Urothelium cell line (cell line): ENCODE results near the gene RFX8.
A peak's percentile ranks its signal among the peaks of the same experiment; 100 is the strongest.
"Not testable (repeated sequence)": the region's sequence is repeated elsewhere in the genome, so short reads cannot be mapped to it uniquely, and the experiment has no call there.

Experiments used
- DNase-seq: peaks from one replicate; pipeline ENCODE4 v3.0.0; 2011; ENCODE audit warnings: low spot score, mixed read lengths
- FAIRE-seq: peaks from 2 replicates; lab custom pipeline; 2011; peaks lifted over from hg19 to GRCh38; lab: Jason Lieb, UNC

RFX8 gene

DNA sequence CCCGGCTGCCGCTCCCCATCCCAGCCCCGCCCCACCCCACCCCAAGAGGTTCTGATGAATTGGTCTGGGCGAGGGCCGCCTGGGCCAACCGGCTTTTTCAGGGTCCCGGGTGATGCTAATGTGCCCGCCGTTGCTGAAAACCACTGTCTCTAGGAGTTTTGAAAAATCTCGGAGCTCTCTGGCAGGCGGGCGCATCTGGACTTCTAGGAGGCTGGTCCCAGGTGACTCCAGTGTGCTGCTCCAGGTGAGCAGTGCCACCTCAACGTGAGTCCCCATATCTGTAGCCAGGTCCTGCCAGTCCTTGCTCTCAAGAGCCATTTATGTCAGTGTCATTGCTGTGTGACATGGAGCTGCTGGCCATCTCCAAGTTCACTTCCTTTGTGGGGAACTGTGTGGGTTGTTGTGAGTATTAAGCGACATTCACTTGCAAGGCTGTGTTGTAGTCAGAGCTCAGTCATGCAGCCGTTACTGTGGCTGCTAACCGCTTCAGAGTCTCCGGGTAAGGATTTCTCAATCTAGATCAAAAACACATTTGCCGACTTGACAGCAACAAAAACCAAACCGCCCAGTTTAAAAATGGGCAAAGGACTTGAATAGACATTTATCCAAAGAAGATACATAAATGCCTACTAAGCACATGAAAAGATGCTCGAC is at the start of gene RFX8:
Gene RFX8, minus strand, starts transcription at position 382 of the 654 bp plus-strand sequence. CDS start 8,264 bp downstream, outside the sequence.
- FAIRE-seq (no peak), DNase-seq (peak; percentile 50)

DNA sequence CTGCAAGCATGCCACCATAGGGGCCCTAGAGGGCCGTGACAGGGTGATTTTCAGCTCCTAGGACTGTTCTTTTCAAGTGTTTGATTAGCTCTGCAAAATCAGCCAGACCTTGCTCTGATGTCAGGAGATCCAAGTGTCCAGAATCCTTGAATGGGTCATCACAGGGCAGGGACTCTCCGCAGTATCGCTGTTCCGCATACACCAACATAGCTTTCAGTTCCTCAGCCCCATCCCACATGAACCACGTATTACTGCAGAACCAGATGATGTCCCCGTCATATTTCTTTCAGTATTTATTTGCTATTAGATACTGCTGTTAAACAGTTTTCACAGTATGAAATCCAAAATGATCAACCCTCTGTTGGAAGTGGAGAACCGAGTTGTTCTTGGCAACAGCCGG is 46.6 kb upstream of the RFX8 start:
- FAIRE-seq (no peak), DNase-seq (no peak)

DNA sequence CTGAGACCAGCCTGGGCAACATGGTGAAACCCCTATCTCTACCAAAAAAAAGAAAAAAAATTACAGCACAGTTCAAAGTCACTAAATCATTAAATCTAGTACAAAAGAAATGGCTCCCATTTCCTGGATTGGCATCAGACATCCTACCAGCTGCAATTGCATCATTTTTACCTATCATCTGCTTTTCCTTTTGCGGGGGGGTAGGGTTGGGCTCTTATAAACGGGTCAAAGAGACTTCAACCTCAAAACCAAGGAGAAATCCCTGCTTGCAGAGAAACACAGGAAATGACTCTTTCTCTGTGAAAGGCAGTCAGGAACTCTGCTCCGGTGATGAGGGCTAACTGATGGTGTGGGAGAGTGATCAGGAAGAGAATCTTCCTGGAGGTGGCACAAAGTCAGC is 45.3 kb upstream of the RFX8 start:
- peak; percentile 57 for DNase-seq
- FAIRE-seq = no peak

DNA sequence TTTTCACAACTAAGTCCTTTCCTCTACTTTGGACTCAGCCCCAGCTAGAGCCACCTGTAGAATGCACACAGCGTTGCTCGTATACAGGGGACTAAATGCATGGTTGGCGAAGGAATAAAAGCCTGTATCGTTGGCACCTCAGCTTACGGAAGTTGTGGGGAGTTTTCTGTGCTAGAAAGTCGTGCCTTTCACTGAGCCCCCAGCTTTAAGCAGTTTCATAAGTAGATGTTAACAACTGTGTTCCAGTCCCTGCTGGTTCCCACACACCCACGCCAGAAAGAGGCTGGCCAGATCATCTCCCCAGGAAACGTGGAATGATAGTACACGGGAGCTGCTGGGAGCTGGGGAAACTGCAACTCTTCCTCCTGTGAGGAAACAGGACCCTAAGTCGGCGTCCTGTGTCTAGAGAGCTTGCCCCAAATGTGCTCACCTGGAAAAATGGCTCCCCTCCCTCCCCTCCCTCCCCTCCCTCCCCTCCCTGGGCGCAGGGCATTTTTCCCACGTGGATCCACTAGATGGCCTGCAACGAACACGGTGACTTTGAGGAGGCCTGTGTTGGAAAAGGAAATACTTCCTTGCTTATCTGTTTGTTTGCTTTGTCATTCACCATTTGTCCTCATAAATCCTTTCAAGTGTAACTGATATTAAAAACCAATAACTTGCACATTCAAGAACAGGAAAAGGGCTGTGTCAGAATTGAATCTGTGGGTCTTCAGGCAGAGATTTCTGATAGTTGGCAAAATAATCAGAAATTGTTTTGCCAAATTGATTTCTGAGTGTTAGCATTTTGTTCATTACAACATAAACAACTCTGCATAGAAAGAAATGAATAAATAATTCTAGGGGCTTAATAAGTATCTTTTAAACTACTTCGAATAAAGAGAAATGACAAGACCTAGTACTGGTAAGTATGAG is 43.9 kb upstream of the RFX8 start:
- DNase-seq (peak; percentile 62), FAIRE-seq (no peak)

DNA sequence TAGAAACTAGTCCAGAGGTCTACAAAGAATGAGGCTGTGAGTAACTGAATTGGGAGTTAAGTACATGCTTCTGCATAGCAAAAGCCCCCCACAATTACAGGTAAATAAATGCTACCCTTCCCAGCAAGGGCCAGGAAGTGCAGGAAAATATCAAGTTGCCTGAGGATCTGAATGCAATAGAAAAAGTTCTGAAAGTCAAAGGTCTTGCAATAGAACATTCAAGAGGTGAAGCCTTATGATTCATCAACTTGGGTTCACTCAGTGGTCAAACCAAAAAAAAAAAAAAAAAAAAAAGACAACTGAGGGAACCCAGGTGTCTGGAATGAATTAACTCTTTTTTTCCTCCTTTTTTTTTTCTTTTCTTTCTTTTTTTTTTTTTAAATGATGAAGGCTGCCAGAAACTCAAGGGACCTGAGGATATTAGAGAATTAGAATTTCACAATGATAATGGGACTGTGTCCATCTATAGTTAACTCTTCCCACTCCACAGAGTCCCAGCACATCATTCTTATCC is 42.9 kb upstream of the RFX8 start:
- FAIRE-seq = no peak
- peak; percentile 62 for DNase-seq

DNA sequence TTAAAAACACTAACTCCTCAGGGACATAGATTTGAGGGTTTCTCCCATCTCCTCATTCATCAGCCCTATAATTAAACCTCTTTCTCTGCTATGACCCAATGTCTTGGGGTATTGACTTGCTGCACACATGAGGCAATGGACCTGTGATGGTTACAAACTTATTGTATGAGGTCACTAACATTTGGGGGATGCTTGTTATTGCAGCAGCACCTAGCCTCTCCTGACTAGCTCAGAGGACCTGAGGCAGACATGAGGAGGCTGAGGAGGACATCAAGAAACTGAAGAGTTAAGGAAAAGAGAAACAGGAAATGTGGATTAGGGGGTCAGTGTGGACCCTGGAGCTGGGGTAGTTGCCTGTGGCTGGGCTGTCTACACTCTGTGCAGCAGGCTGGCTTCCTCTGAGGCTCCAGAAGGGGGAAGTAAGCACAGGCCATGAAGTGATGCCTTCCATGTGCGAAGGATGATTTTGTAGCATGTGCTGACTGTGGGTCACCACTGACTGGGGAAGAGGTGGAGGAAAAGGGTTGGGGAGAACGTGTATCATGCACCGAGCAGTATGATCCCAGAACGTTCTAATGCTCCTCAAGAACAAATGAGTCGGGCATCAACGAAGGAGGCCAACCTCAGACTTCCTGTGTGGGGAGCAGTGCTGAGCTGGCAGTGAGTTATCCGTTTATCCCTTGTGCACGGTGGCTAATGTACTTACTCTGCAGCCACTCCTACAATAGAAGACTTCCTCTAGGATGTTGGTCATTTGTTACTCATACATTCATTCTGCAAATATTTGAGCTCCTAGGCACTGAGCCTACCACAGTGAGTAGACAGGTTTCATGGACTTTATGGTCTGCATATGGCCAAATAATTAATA is 42.1 kb upstream of the RFX8 start:
- FAIRE-seq (no peak), DNase-seq (peak; percentile 68)

DNA sequence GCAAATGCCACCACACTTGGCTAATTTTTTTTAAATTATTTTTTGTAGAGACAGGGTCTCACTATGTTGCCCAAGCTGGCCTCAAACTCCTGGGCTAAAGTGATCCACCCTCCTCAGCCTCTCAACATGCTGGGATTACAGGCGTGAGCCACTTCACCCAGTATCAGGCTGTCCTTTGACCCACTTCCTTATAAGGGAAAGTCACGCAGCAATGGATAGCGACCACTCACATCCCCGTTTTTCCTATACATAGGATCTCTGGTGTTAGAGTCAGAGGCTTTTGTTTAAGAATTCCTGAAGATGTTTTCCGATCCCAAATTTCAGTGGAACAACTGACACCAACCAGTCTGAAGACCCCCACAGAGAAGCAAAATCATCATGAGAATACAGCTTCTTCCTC is 41.4 kb upstream of the RFX8 start:
- FAIRE-seq (no peak), DNase-seq (no peak)

DNA sequence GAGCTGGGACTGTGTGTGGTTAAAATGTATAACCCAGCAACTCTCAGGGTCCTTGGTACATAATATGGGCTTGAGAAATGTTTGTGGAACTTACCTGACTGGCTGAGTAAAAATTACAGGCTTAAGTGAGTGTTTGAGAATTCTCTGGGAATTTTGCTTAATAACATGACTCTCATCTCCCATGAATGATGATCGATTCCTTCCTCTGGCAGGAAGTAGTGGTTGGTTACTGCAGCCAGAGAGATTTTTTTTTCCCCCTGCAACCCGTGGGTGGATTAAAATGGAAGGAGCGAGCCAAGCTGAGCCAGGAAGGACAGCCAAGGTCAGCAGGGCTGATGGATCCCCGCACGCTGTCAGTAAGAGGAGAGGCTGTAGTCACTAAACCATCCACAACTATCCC is 40.6 kb upstream of the RFX8 start:
- no peak for FAIRE-seq
- no peak for DNase-seq

DNA sequence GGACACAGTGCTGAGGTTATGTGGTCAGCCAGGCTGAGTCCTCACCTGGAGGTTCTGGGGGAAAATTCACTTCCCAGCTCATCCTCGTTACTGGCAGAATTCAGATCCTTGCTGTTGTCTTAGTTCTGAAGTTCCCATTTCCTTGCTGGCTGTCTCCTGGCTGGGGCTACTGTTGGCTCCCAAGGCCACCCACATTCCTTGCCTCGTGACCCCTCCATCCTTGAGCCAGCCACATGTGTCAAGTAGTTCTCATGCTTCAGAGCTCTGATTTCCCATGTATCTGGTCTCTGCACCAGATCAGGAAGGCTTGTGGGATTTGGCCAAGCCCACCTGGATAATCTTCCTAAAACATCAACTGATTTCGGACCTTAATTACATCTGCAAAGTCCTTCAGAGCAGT is 38.1 kb upstream of the RFX8 start:
- FAIRE-seq = no peak

DNA sequence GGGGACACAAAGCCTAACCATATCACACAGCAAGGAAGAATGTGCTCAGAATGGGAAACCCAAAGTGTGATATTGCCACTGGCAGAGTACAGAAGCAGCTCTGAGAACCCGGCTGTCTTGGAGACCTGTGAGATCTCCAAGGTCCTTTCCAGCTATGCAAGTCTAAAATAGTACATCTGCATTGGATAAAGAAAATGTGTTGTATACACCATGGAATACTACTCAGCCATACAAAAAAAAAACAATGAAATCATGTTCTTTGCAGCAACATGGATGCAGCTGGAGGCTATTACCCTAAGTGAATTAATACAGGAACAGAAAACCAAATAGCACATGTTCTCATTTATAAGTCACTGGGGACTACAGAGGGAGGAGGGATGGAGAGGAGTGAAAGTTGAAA is 36.5 kb upstream of the RFX8 start:
- DNase-seq = no peak
- FAIRE-seq = no peak

More for the DNA sequence above, 38.1 kb upstream of the RFX8 start:
- DNase-seq = no peak

DNA sequence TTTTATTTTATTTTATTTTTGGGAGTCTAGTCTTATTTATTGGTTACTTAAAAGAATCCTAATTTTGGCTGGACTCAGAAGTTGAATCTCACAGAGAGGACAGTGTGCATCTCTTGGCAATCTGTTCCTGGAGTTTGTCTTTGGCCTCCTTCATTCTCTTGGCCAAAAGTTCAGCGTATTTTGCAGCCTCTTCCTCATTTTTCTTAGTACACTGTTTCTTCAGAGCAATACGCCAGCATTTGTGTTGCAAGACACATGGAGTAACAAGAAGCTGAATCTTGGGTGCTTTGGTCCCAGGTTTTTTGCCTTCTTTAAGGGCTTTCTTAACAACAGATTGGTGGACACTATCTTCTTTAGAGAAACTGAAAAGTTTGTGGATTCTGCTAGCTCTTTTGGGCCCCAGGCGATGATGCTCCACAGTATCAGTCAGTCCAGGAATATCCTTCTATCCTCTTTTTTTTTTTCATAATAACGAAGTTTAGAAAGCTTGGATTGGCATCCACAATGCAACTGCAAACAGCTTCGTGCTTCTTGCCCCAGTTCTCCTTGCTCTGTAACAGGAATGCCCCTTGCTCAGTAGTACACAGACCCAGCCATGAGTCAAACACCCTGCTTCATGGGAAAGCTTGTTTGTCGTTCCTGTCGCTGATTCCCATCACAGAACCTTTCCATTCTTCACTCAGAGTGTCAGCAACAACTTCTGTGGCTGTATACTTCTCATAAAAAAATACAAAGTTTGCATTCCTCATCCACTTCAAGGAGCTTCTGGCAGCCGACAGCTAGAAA is 34.8 kb upstream of the RFX8 start:
- no peak for DNase-seq
- FAIRE-seq = no peak

DNA sequence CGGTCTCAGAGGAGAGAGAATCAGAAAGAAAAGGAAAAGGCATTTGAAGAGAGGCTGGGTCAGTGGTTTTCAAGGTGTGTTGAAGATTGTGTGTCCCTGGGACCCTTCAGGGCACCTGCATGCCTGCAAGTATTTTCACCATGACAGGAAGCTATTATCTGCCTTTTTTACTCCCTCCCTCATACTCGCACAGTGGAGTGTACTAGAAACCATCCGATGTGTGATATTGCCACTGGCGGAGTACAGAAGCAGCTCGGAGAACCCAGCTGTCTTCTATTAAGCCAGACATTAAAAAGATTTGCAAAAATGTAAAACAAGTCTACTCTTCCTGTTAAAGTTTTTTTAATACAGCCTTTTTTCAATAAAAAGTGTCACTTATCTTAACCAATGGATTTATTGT is 33.7 kb upstream of the RFX8 start:
- DNase-seq (no peak), FAIRE-seq (no peak)

DNA sequence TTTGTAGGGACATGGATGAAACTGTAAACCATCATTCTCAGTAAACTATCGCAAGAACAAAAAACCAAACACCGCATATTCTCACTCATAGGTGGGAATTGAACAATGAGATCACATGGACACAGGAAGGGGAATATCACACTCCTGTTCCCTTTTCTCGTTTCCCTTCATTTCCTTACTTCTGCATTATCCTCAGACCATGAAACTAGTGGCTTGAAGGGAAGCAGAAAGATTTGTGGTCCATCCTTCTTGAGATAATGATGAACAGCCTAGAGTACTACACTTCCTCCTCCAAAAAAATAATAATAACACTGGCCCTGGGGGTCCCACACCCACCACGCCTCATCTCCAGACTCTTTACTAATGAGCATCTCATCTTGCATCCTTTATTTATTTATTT is 30.4 kb upstream of the RFX8 start:
- not testable (repeated sequence) for DNase-seq, FAIRE-seq

DNA sequence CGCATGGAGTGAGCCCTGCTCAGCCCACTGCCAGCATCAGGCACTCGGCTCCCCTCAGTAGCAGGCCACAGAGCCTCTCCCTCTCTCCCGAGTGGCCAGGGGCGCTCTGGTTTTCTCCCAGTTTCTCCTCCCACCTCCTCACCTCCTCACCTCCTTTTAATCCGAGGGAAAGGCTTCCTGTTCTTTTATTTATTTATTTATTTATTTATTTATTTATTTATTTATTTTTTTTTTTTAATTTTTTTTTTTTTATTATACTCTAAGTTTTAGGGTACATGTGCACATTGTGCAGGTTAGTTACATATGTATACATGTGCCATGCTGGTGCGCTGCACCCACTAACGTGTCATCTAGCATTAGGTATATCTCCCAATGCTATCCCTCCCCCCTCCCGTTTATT is 29.8 kb upstream of the RFX8 start:
- FAIRE-seq, DNase-seq: not testable (repeated sequence)

DNA sequence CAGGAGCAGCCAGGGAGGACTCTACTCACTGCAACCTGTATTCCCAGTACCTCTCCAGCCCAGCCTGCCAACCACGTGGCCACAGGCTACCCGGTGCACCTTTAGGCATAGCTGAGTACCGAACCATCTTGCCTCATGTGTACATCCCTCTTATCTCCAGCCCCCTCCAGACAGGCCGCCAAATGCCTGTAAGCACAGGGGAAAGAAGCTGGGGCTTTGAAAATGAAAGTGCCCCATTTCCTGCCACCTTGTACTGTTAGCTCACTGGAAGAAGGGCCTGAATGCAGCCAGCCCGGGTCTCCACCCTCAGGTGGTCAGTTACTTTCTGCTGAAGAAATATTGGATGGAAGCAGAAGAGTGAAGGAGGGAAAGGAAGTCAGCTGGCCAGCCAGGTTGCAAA is 27.2 kb upstream of the RFX8 start:
- FAIRE-seq (no peak), DNase-seq (no peak)

DNA sequence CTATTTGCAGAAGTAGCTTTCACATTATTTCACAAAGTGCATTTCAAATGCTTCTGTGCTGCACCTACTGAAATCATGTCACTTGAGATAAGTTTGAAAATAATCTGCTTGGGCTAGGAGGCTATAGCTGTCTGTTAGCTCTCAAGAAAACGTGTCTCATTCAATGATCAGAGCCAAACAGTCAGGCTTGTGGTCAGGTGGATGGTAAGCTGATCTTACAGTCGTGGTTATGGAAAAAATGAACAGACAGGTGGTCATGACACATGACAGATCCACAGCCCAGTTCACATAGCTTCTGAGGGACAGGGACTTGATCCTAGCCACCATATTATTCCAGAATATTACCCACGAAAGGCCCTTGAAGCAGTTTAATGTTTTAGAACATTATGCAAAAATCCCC is 26.5 kb upstream of the RFX8 start:
- peak; percentile 79 for FAIRE-seq
- DNase-seq = peak; percentile 42

DNA sequence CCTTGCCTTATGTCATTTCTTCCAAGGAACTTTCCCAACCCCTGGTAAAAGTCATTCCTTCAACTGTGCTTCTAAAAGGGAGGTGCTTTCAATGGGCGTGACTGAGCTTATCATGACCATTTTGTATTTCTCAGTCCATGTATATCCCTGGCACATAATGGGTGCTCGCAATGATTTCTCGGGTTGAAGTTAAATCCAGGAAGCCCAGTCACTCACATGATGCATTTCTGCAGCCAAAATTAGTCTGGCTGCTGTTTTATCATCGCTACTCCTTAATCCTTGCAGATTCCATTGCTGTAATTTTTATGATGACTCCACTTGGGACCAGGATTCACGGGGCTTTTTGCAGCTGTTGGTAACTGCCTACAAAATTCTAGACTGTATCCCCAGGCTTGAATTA is 25.9 kb upstream of the RFX8 start:
- FAIRE-seq = no peak
- no peak for DNase-seq

DNA sequence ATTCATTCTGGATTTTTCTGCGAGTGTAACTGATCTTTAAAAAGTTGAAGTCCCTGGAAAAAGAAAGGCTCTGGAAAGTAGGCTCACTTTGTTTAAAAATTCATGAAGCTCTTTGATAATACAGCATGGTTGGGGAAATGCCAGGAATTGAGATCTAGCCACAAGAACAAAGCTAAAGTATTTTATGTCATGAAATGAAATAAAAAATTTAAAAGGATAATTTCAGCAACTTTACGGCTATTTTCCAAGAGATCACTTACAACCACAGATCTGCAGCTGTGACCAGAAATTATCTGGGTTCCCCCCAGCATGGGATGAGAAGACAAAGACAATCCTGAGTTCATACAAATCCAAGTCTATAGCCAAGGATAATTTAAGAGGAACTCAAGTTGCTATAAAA is 25.3 kb upstream of the RFX8 start:
- FAIRE-seq (no peak), DNase-seq (no peak)

DNA sequence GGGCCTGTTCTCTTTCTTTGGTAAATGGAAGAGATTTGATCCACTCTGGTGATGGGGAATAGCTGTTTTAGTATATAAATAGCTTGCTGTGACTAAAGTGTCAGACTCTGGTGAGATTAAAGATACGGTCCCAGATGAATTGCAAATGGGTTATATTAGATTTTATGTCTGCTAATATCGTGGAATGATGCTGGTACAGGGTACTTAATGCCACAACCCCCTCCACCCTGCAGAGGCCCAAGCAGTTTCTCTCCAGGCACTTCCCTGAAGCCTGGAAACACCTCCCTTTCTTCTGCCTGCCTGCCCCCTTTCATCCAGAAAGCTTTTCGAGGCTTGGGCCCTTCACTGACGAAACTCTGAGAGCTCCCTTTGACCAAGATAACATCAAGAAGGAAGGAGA is 21.4 kb upstream of the RFX8 start:
- FAIRE-seq (no peak), DNase-seq (no peak)

DNA sequence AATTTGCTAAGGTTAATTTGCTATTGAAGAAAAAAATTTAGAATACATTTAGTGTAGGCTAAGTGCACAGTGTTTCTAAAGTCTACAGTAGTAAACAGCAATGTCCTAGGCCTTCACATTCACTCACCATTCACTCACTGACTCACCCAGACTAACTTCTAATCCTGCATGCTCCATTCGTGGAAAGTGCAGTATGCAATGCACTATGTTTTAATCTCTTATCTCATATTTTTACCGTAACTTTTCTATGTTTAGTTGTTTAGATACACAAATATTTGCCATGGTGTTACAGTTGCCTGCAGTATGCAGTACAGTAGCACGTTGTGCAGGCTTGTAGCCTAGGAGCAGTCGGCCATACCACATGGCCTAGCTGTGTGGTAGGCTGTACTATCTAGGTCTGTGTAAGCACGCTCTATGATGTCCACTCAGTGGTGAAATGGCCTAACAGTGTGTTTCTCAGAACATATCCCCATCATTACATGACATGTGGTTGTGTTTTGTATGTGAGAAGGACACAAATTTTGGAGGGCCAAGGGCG is 18.1 kb upstream of the RFX8 start:
- FAIRE-seq = peak; percentile 53
- DNase-seq = no peak
